Cardiac fibroblast (primary cell): Measurements from ENCODE around the gene COL11A2.
"Not testable (repeated sequence)": the region's sequence is repeated elsewhere in the genome, so short reads cannot be mapped to it uniquely, and the experiment has no call there.

Experiments used
- DNase-seq, 2 donors: peaks; one replicate each; pipeline versions ENCODE4 v3.0.0 to v3.0.0-alpha.2; 2010; ENCODE audit warnings: low read depth in 2 of 2
- H3K4me3 ChIP-seq, 2 donors: replicated peaks in 1 of 2; 1 replicate in 1 of 2; 2 replicates in 1 of 2; pipeline ENCODE4 v1.5.1; 2011; ENCODE audit warnings: low read depth in 2 of 2, low read length in 2 of 2, mild to moderate bottlenecking in 2 of 2, moderate library complexity in 1 of 2
- TF ChIP-seq, protein P1 (sequence below): IDR thresholded peaks from one replicate; pipeline ENCODE4 v1.5.1; 2011; ENCODE audit warnings: low read depth, mild to moderate bottlenecking, low read length, inconsistent platforms

The COL11A2 gene

DNA sequence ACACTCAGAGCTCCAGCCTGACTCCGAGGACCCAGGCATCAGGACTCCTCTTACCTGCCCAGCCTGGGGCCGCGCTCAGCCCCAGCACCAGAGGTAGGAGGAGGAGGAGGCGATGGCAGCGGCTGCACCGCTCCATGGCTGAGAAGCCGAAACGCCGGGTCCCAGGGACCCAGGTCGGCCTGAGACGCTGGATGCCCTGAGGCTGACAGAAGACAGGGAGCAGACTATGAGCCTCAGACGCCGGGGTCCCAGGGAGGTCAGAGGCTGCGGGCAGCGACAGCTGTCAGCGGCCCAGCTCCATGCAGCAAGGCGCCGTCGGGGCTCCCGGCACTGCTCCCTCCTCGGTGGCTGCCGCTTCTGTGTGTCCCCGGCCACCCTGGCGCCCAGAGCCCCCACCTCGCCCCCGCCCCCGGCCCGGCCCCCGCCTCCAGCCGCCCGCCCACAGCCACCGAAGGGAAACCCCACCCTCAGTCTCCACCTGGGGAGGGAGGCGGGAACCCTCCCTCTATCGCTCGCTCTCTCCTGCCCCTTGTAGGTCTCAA is at the start of gene COL11A2:
TSS of gene COL11A2 (minus strand) at position 363 of the 542 bp plus-strand sequence. CDS start at position 136, 227 bp downstream.
- peak within 1 kb of the TSS in 1 of 2 donors; percentile 36 for H3K4me3 ChIP-seq
- TF ChIP-seq, protein P1, sequence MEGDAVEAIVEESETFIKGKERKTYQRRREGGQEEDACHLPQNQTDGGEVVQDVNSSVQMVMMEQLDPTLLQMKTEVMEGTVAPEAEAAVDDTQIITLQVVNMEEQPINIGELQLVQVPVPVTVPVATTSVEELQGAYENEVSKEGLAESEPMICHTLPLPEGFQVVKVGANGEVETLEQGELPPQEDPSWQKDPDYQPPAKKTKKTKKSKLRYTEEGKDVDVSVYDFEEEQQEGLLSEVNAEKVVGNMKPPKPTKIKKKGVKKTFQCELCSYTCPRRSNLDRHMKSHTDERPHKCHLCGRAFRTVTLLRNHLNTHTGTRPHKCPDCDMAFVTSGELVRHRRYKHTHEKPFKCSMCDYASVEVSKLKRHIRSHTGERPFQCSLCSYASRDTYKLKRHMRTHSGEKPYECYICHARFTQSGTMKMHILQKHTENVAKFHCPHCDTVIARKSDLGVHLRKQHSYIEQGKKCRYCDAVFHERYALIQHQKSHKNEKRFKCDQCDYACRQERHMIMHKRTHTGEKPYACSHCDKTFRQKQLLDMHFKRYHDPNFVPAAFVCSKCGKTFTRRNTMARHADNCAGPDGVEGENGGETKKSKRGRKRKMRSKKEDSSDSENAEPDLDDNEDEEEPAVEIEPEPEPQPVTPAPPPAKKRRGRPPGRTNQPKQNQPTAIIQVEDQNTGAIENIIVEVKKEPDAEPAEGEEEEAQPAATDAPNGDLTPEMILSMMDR = no peak
- DNase-seq = no peak

DNA sequence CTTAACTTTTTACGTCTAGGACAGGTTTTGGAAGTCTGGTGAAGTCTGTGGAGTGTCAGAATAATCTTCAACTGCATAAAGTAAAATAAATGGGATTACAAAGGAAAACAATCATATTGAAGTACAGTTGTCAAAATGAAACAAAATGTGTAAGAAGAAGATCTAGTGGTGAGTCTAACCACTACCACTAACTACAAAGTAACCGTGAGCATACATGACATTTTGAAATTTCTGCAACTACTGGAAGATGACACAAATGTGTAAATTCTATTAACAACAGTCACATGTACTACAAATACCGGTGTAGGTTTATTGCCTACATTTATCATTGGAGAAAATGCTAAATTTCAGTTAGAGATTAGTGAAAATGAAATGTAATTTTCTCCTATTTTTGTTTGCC is 49.7 kb upstream of the COL11A2 start:
- DNase-seq = no peak
- H3K4me3 ChIP-seq = no peak overlapping the region
- TF ChIP-seq, protein P1 = no peak

DNA sequence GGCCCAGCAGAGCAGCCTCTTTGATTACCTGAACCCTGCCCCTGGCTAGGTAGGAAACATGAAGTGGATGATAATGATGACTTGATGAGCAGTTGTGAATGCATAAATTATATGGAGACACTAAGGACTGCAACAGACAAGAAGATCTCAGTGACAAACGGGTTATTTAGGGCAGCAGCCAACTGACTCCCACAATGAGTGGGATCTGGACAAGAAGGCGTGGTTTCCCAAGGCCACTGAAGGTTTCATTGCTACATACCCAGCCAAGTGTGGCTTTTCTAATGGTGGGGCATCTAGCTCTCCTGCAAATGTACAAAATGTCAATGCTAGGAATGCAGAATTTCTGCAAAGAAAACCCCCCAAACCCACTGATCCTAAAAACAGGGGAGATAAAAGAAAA is 45.5 kb upstream of the COL11A2 start:
- TF ChIP-seq, protein P1 = no peak
- DNase-seq = no peak
- no peak overlapping the region for H3K4me3 ChIP-seq

DNA sequence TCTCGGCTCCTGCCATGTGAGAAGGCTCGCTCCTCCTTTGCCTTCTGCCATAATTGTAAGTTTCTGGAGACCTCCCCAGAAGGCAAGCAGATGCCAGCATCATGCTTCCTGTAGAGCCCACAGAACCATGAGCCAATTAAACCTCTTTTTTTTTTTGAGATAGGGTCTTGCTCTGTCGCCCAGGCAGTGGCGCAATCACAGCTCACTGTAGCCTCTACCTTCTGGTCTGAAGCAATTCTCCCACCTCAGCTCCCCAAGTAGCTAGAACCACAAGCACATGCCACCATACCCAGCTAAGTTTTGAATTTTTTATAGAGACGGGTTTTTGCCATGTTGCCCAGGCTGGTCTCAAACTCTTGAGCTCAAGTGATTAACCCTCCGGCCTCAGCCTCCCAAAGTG is 44.6 kb upstream of the COL11A2 start:
- H3K4me3 ChIP-seq = no peak overlapping the region
- no peak for DNase-seq
- TF ChIP-seq, protein P1 = no peak

DNA sequence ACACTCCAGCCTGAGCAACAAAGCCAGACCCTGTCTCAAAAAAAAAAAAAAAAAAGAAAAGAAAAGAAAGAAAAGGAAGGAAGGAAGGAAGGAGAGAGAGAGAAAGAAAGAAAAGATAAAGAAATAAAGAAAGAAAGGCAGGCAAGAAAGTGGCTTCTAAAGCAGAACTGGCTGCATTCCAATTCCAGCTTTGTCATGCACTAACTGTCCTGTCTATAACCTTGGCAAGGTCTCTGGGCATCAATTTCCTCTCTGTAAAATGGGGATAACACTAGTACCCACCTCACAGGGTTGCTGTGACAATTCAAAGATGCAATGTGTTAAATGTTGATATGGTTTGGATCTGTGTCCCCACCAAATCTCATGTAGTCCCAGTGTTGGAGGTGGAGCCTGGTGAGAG is 44.1 kb upstream of the COL11A2 start:
- no peak overlapping the region for H3K4me3 ChIP-seq
- no peak for DNase-seq
- TF ChIP-seq, protein P1 = no peak

DNA sequence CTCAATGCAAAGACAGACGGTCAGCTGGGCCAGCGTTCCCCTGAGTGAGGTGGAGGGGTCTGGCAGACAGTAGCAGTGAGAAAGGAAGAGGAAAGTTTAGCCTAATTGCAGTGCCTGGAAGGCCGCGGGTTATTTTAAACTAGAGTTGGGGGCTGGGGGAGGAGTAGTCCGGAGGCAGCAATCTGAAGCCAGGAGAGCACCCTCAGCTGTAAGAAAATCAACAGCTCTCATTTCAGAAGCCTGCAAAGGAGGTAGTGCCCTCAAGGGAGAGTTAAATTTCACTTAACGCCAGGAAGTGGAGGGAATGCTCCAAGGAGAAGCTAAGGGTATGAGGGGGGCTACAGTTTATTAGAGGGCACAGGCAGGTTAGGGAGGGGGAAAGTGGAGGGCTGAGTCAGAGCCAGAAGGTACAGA is 43.0 kb upstream of the COL11A2 start:
- H3K4me3 ChIP-seq = no peak overlapping the region
- no peak for DNase-seq
- TF ChIP-seq, protein P1 = no peak

DNA sequence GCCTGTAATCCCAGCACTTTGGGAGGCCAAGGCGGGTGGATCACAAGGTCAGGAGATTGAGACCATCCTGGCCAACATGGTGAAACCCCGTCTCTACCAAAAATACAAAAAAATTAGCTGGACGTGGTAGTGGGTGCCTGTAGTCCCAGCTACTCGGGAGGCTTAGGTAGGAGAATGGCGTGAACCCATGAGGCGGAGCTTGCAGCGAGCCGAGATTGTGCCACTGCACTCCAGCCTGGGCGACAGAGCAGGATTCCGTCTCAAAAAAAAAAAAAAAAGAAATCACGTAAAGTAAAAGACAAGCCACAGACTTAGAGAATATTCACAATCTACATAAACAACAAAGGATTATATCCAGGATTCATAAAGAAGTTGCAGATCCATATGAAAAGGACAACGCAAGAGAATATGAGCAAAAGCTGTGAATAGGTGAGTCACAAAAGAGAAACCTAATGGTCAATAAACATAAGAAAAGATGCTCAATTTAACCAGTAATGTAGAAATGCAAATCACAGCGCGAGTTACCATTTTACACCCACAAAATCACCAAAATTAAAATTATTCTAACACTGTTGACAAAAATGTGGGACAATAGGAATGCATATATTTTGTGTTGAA is 34.3 kb upstream of the COL11A2 start:
- not testable (repeated sequence) for H3K4me3 ChIP-seq

More for the DNA sequence above, 34.3 kb upstream of the COL11A2 start:
- DNase-seq = not testable (repeated sequence)
